GM12878 (cell line): ENCODE measurements around the gene PATL2. TPM values are rescaled to one million over a fixed set of nuclear protein-coding genes. Genes with fewer than 3 reads are reported as not detected.

Experiments used
- CEBPB ChIP-seq, 2 experiments: fragments of 150-350 bp in 1 of 2; IDR thresholded peaks; 2 replicates each; pipeline ENCODE4 v1.6.1; 2012 to 2014; ENCODE audit warnings: low read depth in 2 of 2, low read length in 2 of 2, borderline replicate concordance in 1 of 2, inconsistent platforms in 1 of 2
- CHD1 ChIP-seq: IDR thresholded peaks from 2 replicates; pipeline ENCODE4 v1.6.1; 2012; ENCODE audit warnings: low read depth, low read length, improper control_type of control experiment
- CTCF ChIP-seq, 3 experiments: IDR thresholded peaks in 2 of 3; conservative IDR thresholded peaks in 1 of 3; 2 replicates each; pipeline ENCODE4 v1.5.1; 2011; ENCODE audit warnings: low read depth in 3 of 3, low read length in 3 of 3, mild to moderate bottlenecking in 3 of 3, control low read depth in 2 of 3, moderate library complexity in 2 of 3, inconsistent platforms in 1 of 3, mixed read lengths in 1 of 3; ENCODE audit not compliant: control insufficient read depth in 2 of 3, insufficient read depth in 1 of 3; ENCODE audit errors: extremely low read depth in 1 of 3
- E2F8 ChIP-seq: fragments of 450-650 bp; IDR thresholded peaks from 2 replicates; pipeline ENCODE4 v1.6.1; 2018; ENCODE audit warnings: mild to moderate bottlenecking, low read depth, moderate library complexity; ENCODE audit not compliant: partially characterized antibody
- EED ChIP-seq: sonication (generic); IDR thresholded peaks from 2 replicates; pipeline ENCODE4 v1.6.1; 2016; ENCODE audit warnings: antibody characterized with exemption, low read depth
- NFIC ChIP-seq: IDR thresholded peaks from 2 replicates; pipeline ENCODE4 v1.6.1; 2012; ENCODE audit warnings: low read depth, mild to moderate bottlenecking, inconsistent platforms, low read length, moderate library complexity
- POLR2AphosphoS5 ChIP-seq: IDR thresholded peaks from 2 replicates; pipeline ENCODE4 v1.6.1; 2011; ENCODE audit warnings: mild to moderate bottlenecking, low read length, inconsistent platforms
- RAD21 ChIP-seq: IDR thresholded peaks from 2 replicates; pipeline ENCODE4 v1.6.1; 2011; ENCODE audit warnings: mild to moderate bottlenecking, low read depth, low read length, moderate library complexity; ENCODE audit not compliant: insufficient read depth
- RBBP5 ChIP-seq: fragments of 200-600 bp; sonication (generic); conservative IDR thresholded peaks from 2 replicates; pipeline ENCODE4 v1.6.1; 2016
- SMAD1 ChIP-seq: fragments of 450-650 bp; IDR thresholded peaks from 2 replicates; pipeline ENCODE4 v1.6.1; 2018; ENCODE audit warnings: mild to moderate bottlenecking, low read depth; ENCODE audit not compliant: partially characterized antibody
- SUPT20H ChIP-seq: IDR thresholded peaks from 2 replicates; pipeline ENCODE4 v1.6.1; 2011; ENCODE audit warnings: low read depth, mild to moderate bottlenecking, low read length, moderate library complexity, borderline replicate concordance; ENCODE audit not compliant: control insufficient read depth
- polyA plus RNA-seq, 11 experiments: library from polyadenylated mRNA; depleted of rRNA in 4 of 11; unstranded in 6 of 11; stranded (reverse) in 5 of 11; fragments of >200 nt; fragmentation: Nextera tagmentation in 4 of 11; fragmentation: Illumina TruSeq in 1 of 11; extraction: Ambion mirVana in 4 of 11; extraction: Trizol in 1 of 11; gene quantifications; 1 replicate in 1 of 11; 2 replicates in 10 of 11; pipeline versions ENCODE4 v1.2.1 to v1.2.3, GENCODE V29; 2011 to 2016; ENCODE audit warnings: inconsistent platforms in 2 of 11, missing spikeins in 2 of 11, low read depth in 1 of 11
- total RNA-seq, 4 experiments: library from RNA; depleted of rRNA in 3 of 4; stranded (reverse); fragments of >200 nt in 3 of 4; fragmentation: Illumina TruSeq in 1 of 4; extraction: Trizol in 1 of 4; gene quantifications; 2 replicates each; pipeline versions ENCODE4 v1.2.1 to v1.2.3, GENCODE V29; 2013 to 2021
- TF ChIP-seq, protein P1 (sequence below): fragments of 450-650 bp; IDR thresholded peaks from 2 replicates; pipeline ENCODE4 v1.6.1; 2017; ENCODE audit warnings: low read depth, mild to moderate bottlenecking, moderate library complexity
- TF ChIP-seq, protein P2 (sequence below): fragments of 450-650 bp; formaldehyde crosslinking; IDR thresholded peaks from 2 replicates; pipeline ENCODE4 v1.4.0; 2022; ENCODE audit warnings: mild to moderate bottlenecking, moderate library complexity
- TF ChIP-seq, protein P3 (sequence below): fragments of 450-650 bp; formaldehyde crosslinking; IDR thresholded peaks from 2 replicates; pipeline ENCODE4 v1.4.0; 2020; ENCODE audit warnings: mild to moderate bottlenecking, moderate library complexity

PATL2 gene
- total and polyA plus RNA-seq, 10 of the 15 experiments (the other 5 are each of a cell fraction or from before 2014, with no cell fraction given): 4.2 to 16.2 (median 12.1) TPM

DNA sequence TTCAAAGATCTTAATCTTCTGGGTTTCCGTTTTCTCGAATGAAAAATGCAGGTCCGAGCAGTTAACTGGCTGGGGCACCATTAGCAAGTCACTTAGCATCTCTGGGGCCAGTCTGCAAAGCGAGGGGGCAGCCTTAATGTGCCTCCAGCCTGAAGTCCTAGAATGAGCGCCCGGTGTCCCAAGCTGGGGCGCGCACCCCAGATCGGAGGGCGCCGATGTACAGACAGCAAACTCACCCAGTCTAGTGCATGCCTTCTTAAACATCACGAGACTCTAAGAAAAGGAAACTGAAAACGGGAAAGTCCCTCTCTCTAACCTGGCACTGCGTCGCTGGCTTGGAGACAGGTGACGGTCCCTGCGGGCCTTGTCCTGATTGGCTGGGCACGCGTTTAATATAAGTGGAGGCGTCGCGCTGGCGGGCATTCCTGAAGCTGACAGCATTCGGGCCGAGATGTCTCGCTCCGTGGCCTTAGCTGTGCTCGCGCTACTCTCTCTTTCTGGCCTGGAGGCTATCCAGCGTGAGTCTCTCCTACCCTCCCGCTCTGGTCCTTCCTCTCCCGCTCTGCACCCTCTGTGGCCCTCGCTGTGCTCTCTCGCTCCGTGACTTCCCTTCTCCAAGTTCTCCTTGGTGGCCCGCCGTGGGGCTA lies at the start of gene PATL2, which contains the start of gene B2M (continued):
- TF ChIP-seq, protein P1, sequence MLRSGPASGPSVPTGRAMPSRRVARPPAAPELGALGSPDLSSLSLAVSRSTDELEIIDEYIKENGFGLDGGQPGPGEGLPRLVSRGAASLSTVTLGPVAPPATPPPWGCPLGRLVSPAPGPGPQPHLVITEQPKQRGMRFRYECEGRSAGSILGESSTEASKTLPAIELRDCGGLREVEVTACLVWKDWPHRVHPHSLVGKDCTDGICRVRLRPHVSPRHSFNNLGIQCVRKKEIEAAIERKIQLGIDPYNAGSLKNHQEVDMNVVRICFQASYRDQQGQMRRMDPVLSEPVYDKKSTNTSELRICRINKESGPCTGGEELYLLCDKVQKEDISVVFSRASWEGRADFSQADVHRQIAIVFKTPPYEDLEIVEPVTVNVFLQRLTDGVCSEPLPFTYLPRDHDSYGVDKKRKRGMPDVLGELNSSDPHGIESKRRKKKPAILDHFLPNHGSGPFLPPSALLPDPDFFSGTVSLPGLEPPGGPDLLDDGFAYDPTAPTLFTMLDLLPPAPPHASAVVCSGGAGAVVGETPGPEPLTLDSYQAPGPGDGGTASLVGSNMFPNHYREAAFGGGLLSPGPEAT: peak; percentile 51; the same call in 1 of the 2 replicates
- TF ChIP-seq CEBPB (IDR thresholded peaks at IDR 0.05; ENCODE audit: borderline replicate concordance in 1 of 2, low read depth in 2 of 2, low read length in 2 of 2) (peak in 1 of 2 experiments; percentile 97; a peak in 1 of 4 replicates), NFIC (peak; percentile 30; the same call in 1 of the 2 replicates), CHD1 (0 out of 2 replicates have a peak, but pooled peaks have one; percentile 92), E2F8 (no peak), RAD21 (no peak), EED (no peak), RBBP5 (no peak), CTCF (IDR thresholded peaks at IDR 0.05 in 2 of 3, conservative IDR thresholded peaks at IDR 0.05 in 1 of 3; ENCODE audit: control insufficient read depth in 2 of 3, extremely low read depth in 1 of 3, insufficient read depth in 1 of 3, low read depth in 3 of 3, low read length in 3 of 3) (no peak), SUPT20H (no peak), SMAD1 (peak; percentile 99), POLR2AphosphoS5 (peak; percentile 100)
- TF ChIP-seq, protein P2, sequence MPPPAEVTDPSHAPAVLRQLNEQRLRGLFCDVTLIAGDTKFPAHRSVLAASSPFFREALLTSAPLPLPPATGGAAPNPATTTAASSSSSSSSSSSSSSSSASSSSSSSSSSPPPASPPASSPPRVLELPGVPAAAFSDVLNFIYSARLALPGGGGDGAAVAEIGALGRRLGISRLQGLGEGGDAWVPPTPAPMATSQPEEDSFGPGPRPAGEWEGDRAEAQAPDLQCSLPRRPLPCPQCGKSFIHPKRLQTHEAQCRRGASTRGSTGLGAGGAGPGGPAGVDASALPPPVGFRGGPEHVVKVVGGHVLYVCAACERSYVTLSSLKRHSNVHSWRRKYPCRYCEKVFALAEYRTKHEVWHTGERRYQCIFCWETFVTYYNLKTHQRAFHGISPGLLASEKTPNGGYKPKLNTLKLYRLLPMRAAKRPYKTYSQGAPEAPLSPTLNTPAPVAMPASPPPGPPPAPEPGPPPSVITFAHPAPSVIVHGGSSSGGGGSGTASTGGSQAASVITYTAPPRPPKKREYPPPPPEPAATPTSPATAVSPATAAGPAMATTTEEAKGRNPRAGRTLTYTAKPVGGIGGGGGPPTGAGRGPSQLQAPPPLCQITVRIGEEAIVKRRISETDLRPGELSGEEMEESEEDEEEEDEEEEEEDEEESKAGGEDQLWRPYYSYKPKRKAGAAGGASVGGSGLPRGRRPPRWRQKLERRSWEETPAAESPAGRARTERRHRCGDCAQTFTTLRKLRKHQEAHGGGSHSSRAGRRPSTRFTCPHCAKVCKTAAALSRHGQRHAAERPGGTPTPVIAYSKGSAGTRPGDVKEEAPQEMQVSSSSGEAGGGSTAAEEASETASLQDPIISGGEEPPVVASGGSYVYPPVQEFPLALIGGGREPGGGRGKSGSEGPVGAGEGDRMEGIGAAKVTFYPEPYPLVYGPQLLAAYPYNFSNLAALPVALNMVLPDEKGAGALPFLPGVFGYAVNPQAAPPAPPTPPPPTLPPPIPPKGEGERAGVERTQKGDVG (CRISPR knock-in tag): no peak
- TF ChIP-seq, protein P3, sequence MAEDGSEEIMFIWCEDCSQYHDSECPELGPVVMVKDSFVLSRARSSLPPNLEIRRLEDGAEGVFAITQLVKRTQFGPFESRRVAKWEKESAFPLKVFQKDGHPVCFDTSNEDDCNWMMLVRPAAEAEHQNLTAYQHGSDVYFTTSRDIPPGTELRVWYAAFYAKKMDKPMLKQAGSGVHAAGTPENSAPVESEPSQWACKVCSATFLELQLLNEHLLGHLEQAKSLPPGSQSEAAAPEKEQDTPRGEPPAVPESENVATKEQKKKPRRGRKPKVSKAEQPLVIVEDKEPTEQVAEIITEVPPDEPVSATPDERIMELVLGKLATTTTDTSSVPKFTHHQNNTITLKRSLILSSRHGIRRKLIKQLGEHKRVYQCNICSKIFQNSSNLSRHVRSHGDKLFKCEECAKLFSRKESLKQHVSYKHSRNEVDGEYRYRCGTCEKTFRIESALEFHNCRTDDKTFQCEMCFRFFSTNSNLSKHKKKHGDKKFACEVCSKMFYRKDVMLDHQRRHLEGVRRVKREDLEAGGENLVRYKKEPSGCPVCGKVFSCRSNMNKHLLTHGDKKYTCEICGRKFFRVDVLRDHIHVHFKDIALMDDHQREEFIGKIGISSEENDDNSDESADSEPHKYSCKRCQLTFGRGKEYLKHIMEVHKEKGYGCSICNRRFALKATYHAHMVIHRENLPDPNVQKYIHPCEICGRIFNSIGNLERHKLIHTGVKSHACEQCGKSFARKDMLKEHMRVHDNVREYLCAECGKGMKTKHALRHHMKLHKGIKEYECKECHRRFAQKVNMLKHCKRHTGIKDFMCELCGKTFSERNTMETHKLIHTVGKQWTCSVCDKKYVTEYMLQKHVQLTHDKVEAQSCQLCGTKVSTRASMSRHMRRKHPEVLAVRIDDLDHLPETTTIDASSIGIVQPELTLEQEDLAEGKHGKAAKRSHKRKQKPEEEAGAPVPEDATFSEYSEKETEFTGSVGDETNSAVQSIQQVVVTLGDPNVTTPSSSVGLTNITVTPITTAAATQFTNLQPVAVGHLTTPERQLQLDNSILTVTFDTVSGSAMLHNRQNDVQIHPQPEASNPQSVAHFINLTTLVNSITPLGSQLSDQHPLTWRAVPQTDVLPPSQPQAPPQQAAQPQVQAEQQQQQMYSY (CRISPR knock-in tag): no peak
